Natural killer cell (primary cell): ENCODE measurements around the gene CGNL1. TPM values are rescaled to one million over a fixed set of nuclear protein-coding genes. Genes with fewer than 3 reads are reported as not detected.

ENCODE experiments used
- ATAC-seq, 3 donors: fragments of 150-1000 bp in 2 of 3; fragments of 200-7000 bp in 1 of 3; cut with Tn5 transposase; 1 replicate in 1 of 3; 2 replicates in 2 of 3; pipeline ENCODE4 v1.10.0; 2021; ENCODE audit warnings: mild to moderate bottlenecking in 2 of 3, moderate library complexity in 2 of 3
- DNase-seq, 2 donors: peaks; one replicate each; pipeline versions ENCODE4 v3.0.0 to v3.0.0-alpha.2; 2013 to 2021; ENCODE audit warnings: mixed read lengths in 1 of 2
- H3K27ac ChIP-seq: one replicate; pipeline ENCODE4 v1.5.1; 2013; ENCODE audit warnings: mild to moderate bottlenecking, low read length
- H3K27me3 ChIP-seq: one replicate; pipeline ENCODE4 v1.6.1; 2013; ENCODE audit warnings: low read length; ENCODE audit not compliant: control insufficient read depth, insufficient read depth
- H3K36me3 ChIP-seq: one replicate; pipeline ENCODE4 v1.6.1; 2013; ENCODE audit warnings: low read length; ENCODE audit not compliant: control insufficient read depth, insufficient read depth
- H3K4me1 ChIP-seq: one replicate; pipeline ENCODE4 v1.6.1; 2013; ENCODE audit warnings: low read length; ENCODE audit not compliant: control insufficient read depth, insufficient read depth
- H3K4me3 ChIP-seq: one replicate; pipeline ENCODE4 v1.5.1; 2013; ENCODE audit warnings: low read length
- H3K9me3 ChIP-seq: one replicate; pipeline ENCODE4 v1.6.1; 2013; ENCODE audit warnings: low read length; ENCODE audit not compliant: control insufficient read depth, insufficient read depth
- H3K27ac Mint-ChIP-seq, 2 donors: one replicate each; pipeline ENCODE4 v1.8.0; 2022; ENCODE audit warnings: mild to moderate bottlenecking in 2 of 2, mixed read lengths in 2 of 2, moderate library complexity in 1 of 2
- H3K27me3 Mint-ChIP-seq, 2 donors: one replicate each; pipeline ENCODE4 v1.8.0; 2022; ENCODE audit warnings: low read depth in 2 of 2, mixed read lengths in 2 of 2
- H3K36me3 Mint-ChIP-seq: one replicate; pipeline ENCODE4 v1.8.0; 2022; ENCODE audit warnings: mixed read lengths
- H3K4me1 Mint-ChIP-seq, 2 donors: one replicate each; pipeline ENCODE4 v1.8.0; 2022; ENCODE audit warnings: mixed read lengths in 2 of 2
- H3K4me3 Mint-ChIP-seq: one replicate; pipeline ENCODE4 v1.8.0; 2022; ENCODE audit warnings: mild to moderate bottlenecking, moderate library complexity, mixed read lengths
- H3K9me3 Mint-ChIP-seq, 2 donors: one replicate each; pipeline ENCODE4 v1.8.0; 2022; ENCODE audit warnings: mixed read lengths in 2 of 2
- CTCF ChIP-seq: fragments of 200-600 bp; IDR thresholded peaks from one replicate; pipeline ENCODE4 v1.8.0; 2022; ENCODE audit warnings: antibody characterized with exemption
- WGBS: methylation state at CpG from one replicate; pipeline ENCODE4 v1.1.7; 2013; ENCODE audit warnings: missing lambda C conversion rate; ENCODE audit not compliant: insufficient coverage; 5-methylcytosine and 5-hydroxymethylcytosine counted together
- intact Hi-C: fragments of 100-400 bp; cut with micrococcal nuclease; formaldehyde crosslinking; loops from one replicate; pipeline ENCODE4 v1.14.2; 2022
- total RNA-seq, 4 donors: library from RNA; stranded (reverse); fragments of 120-200 nt in 1 of 4; gene quantifications; one replicate each; pipeline versions ENCODE4 v1.2.3 to v1.2.4, GENCODE V29; 2013 to 2022

CGNL1 gene
- total RNA-seq, 3 donors from 2014 or later (not counting 1 experiment from before 2014, with no cell fraction given): not detected

- H3K9me3 ChIP-seq: no peaks in the 10 kb centered on the region
- H3K27me3 ChIP-seq: no peaks in the 10 kb centered on the region
- intact Hi-C loops: loop anchor here (10.0 kb wide), 1 partner anchor 377 kb away; no protein-coding TSS in a partner anchor
- Mint-ChIP-seq H3K36me3 (no peaks in the 10 kb centered on the region), H3K4me1 (no peaks in the 10 kb centered on the region), H3K27me3 (peaks cover 6% of the 10 kb centered on the region in 2 donors), H3K27ac (no peak overlapping the region), H3K4me3 (no peak overlapping the region), H3K9me3 (no peaks in the 10 kb centered on the region)
- no peaks in the 10 kb centered on the region for H3K4me1 ChIP-seq
- no peak for TF ChIP-seq CTCF
- no peak overlapping the region for H3K4me3 ChIP-seq
- no peak overlapping the region for H3K27ac ChIP-seq
- no peaks in the 10 kb centered on the region for H3K36me3 ChIP-seq
- 32% methylated on average over 1 of the region's 2 CpGs for WGBS
- DNase-seq (no peak), ATAC-seq (no peak)
Measured at GRCh38 chr15:57521503-57521902, 145.2 kb downstream of the CGNL1 start.

GRCh38 chr15:57522148-57522547 is 145.8 kb downstream of the CGNL1 start:
- Histone ChIP-seq H3K36me3 (no peaks in the 10 kb centered on the region), H3K4me3 (no peak overlapping the region), H3K27me3 (no peaks in the 10 kb centered on the region), H3K27ac (no peak overlapping the region), H3K4me1 (no peaks in the 10 kb centered on the region), H3K9me3 (no peaks in the 10 kb centered on the region)
- no peak overlapping the region for H3K27ac Mint-ChIP-seq
- no peaks in the 10 kb centered on the region for H3K4me1 Mint-ChIP-seq
- WGBS: 91% methylated on average over 9 of the region's 9 CpGs
- ATAC-seq (no peak), DNase-seq (no peak)
- no peak for TF ChIP-seq CTCF
- intact Hi-C loops: loop anchor here (10.0 kb wide), 1 partner anchor 377 kb away; no protein-coding TSS in a partner anchor
- peaks cover 7 to 13% of the 10 kb centered on the region in 2 donors for H3K27me3 Mint-ChIP-seq
- H3K9me3 Mint-ChIP-seq: no peaks in the 10 kb centered on the region
- no peaks in the 10 kb centered on the region for H3K36me3 Mint-ChIP-seq
- H3K4me3 Mint-ChIP-seq: no peak overlapping the region

DNA sequence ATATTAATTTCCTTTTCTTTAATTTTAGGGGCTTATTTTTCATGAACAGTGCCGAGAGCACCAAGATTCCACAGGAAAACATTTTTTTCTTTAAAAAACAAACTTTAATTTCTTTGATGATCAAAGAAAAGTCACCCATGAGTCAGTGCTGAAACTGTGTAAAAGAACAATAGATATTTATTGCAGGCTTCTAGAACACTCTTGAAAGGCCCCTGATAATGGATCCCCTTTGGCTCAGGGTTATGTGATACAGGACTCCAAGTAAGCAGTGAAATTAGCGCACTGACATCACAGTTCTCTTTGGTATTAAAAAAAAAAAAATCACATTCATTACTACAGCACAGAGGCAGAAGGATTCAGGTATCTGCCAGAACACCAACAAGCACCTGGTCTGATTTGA is 149.3 kb downstream of the CGNL1 start:
- H3K4me1 Mint-ChIP-seq: no peaks in the 10 kb centered on the region
- H3K27me3 Mint-ChIP-seq: peaks cover 7 to 17% of the 10 kb centered on the region in 2 donors
- TF ChIP-seq CTCF: no peak
- H3K9me3 Mint-ChIP-seq: no peaks in the 10 kb centered on the region
- Histone ChIP-seq H3K4me1 (no peaks in the 10 kb centered on the region), H3K27ac (no peak overlapping the region), H3K4me3 (no peak overlapping the region), H3K27me3 (no peaks in the 10 kb centered on the region), H3K9me3 (no peaks in the 10 kb centered on the region), H3K36me3 (no peaks in the 10 kb centered on the region)
- no peak for DNase-seq
- intact Hi-C loops: loop anchor here (5.0 to 10.0 kb wide), 2 partner anchors 381 to 703 kb away; no protein-coding TSS in a partner anchor
- H3K36me3 Mint-ChIP-seq: no peaks in the 10 kb centered on the region
- H3K27ac Mint-ChIP-seq: no peak overlapping the region
- no peak for ATAC-seq
- no peak overlapping the region for H3K4me3 Mint-ChIP-seq
- 83% methylated on average over 2 of the region's 2 CpGs for WGBS

GRCh38 chr15:57526076-57526475 is 149.8 kb downstream of the CGNL1 start:
- H3K36me3 ChIP-seq: no peaks in the 10 kb centered on the region
- no peak overlapping the region for H3K4me3 ChIP-seq
- ATAC-seq: no peak
- no peak overlapping the region for H3K27ac Mint-ChIP-seq
- H3K36me3 Mint-ChIP-seq: no peaks in the 10 kb centered on the region
- intact Hi-C loops: loop anchor here (5.0 to 10.0 kb wide), 2 partner anchors 381 to 704 kb away; no protein-coding TSS in a partner anchor
- H3K27ac ChIP-seq: no peak overlapping the region
- H3K9me3 Mint-ChIP-seq: no peaks in the 10 kb centered on the region
- no peaks in the 10 kb centered on the region for H3K4me1 Mint-ChIP-seq
- H3K9me3 ChIP-seq: no peaks in the 10 kb centered on the region
- DNase-seq: no peak
- H3K4me1 ChIP-seq: no peaks in the 10 kb centered on the region
- no peaks in the 10 kb centered on the region for H3K27me3 ChIP-seq
- peaks cover 7 to 17% of the 10 kb centered on the region in 2 donors for H3K27me3 Mint-ChIP-seq
- H3K4me3 Mint-ChIP-seq: no peak overlapping the region
- TF ChIP-seq CTCF: no peak
